Body of pancreas (tissue), 4 donors: ENCODE results near the gene FYCO1. TPM values are rescaled to one million over a fixed set of nuclear protein-coding genes. Genes with fewer than 3 reads are reported as not detected.

Source experiments
- ATAC-seq: fragments of 150-250 bp; one replicate; pipeline ENCODE4 v1.9.1; 2016
- DNase-seq, 4 donors: peaks; one replicate each; pipeline ENCODE4 v3.0.0-alpha.2; 2019
- H3K27ac ChIP-seq, 4 donors: fragments of 200-600 bp; sonication (generic); 1 replicate in 3 of 4; 2 replicates in 1 of 4; pipeline versions ENCODE4 v1.5.1 to v1.6.1; 2016 to 2019; ENCODE audit warnings: mild to moderate bottlenecking in 1 of 4, mixed read lengths in 1 of 4, moderate library complexity in 1 of 4
- H3K27me3 ChIP-seq, 2 donors: fragments of 200-600 bp; sonication (generic); one replicate each; pipeline ENCODE4 v1.6.0; 2016; ENCODE audit warnings: mild to moderate bottlenecking in 1 of 2
- H3K36me3 ChIP-seq, 2 donors: fragments of 200-600 bp; sonication (generic); replicated peaks in 1 of 2; 2 replicates each; pipeline ENCODE4 v1.5.1; 2016; ENCODE audit warnings: low read depth in 2 of 2; ENCODE audit not compliant: insufficient read depth in 1 of 2
- H3K4me1 ChIP-seq: fragments of 200-600 bp; sonication (generic); one replicate; pipeline ENCODE4 v1.6.0; 2016
- H3K4me3 ChIP-seq, 2 donors: fragments of 200-600 bp; sonication (generic); 1 replicate in 1 of 2; 2 replicates in 1 of 2; pipeline ENCODE4 v1.5.1; 2016 to 2019
- H3K9me3 ChIP-seq, 3 donors: fragments of 200-600 bp; sonication (generic); 1 replicate in 2 of 3; 2 replicates in 1 of 3; pipeline ENCODE4 v1.5.1; 2016
- POLR2A ChIP-seq, 3 donors: fragments of 450-650 bp; IDR thresholded peaks; one replicate each; pipeline ENCODE4 v1.6.1; 2016; ENCODE audit warnings: antibody characterized with exemption in 3 of 3, mild to moderate bottlenecking in 2 of 3
- WGBS, 2 donors: methylation state at CpG; one replicate each; pipeline ENCODE4 v1.1.5; 2017; 5-methylcytosine and 5-hydroxymethylcytosine counted together
- intact Hi-C: fragments of 100-400 bp; cut with DNase I; formaldehyde crosslinking; loops from one replicate; pipeline ENCODE4 v1.15.1; 2023
- total RNA-seq, 2 donors: library from RNA; depleted of rRNA; stranded (reverse); fragments of >200 nt; gene quantifications; one replicate each; pipeline ENCODE4 v1.1.0, GENCODE V29; 2016
- TF ChIP-seq, protein P1 (sequence below), 7 experiments: fragments of 450-650 bp in 4 of 7; fragments of 200-600 bp in 3 of 7; sonication (generic) in 3 of 7; IDR thresholded peaks; one replicate each; pipeline ENCODE4 v1.5.1; 2016 to 2019; ENCODE audit warnings: antibody characterized with exemption in 7 of 7

The FYCO1 gene
- total RNA-seq, 2 donors from 2014 or later, result 20.0 to 25.4 TPM

- WGBS, 2 donors, result 95 to 99% methylated on average over 3 of the region's 3 CpGs
- Histone ChIP-seq H3K27me3 (no peaks in the 10 kb centered on the region), H3K4me1 (no peaks in the 10 kb centered on the region), H3K36me3 (no peaks in the 10 kb centered on the region), H3K27ac (no peak within 1 kb of the TSS), H3K9me3 (peaks cover 0 to 8% (median 0%) of the 10 kb centered on the region in 3 donors), H3K4me3 (no peak within 1 kb of the TSS)
- no peak for DNase-seq
- ATAC-seq, result no peak
- intact Hi-C loops, result no loop called here
- TF ChIP-seq, protein P1, sequence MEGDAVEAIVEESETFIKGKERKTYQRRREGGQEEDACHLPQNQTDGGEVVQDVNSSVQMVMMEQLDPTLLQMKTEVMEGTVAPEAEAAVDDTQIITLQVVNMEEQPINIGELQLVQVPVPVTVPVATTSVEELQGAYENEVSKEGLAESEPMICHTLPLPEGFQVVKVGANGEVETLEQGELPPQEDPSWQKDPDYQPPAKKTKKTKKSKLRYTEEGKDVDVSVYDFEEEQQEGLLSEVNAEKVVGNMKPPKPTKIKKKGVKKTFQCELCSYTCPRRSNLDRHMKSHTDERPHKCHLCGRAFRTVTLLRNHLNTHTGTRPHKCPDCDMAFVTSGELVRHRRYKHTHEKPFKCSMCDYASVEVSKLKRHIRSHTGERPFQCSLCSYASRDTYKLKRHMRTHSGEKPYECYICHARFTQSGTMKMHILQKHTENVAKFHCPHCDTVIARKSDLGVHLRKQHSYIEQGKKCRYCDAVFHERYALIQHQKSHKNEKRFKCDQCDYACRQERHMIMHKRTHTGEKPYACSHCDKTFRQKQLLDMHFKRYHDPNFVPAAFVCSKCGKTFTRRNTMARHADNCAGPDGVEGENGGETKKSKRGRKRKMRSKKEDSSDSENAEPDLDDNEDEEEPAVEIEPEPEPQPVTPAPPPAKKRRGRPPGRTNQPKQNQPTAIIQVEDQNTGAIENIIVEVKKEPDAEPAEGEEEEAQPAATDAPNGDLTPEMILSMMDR (IDR thresholded peaks at IDR 0.05), result no peak
- no peak for TF ChIP-seq POLR2A (IDR thresholded peaks at IDR 0.05)
These were observed 31.5 kb upstream of the FYCO1 start, which contains the start of gene XCR1 for GRCh38 chr3:46027021-46027705. Gene XCR1 (minus strand): TSS chr3:46027483. CDS start chr3:46021947, 5,536 bp downstream.

- Histone ChIP-seq H3K4me1 (no peaks in the 10 kb centered on the region), H3K27me3 (no peaks in the 10 kb centered on the region), H3K27ac (no peak overlapping the region), H3K4me3 (no peak overlapping the region), H3K9me3 (peaks cover 0 to 8% (median 0%) of the 10 kb centered on the region in 3 donors), H3K36me3 (no peaks in the 10 kb centered on the region)
- WGBS, 2 donors, result 87 to 92% methylated on average over 1 of the region's 1 CpG
- intact Hi-C loops, result no loop called here
- ATAC-seq (no peak), DNase-seq (no peak)
- TF ChIP-seq, protein P1 (IDR thresholded peaks at IDR 0.05), result no peak
- no peak for TF ChIP-seq POLR2A (IDR thresholded peaks at IDR 0.05)
These were observed 29.5 kb upstream of the FYCO1 start for GRCh38 chr3:46025139-46025538.

DNA sequence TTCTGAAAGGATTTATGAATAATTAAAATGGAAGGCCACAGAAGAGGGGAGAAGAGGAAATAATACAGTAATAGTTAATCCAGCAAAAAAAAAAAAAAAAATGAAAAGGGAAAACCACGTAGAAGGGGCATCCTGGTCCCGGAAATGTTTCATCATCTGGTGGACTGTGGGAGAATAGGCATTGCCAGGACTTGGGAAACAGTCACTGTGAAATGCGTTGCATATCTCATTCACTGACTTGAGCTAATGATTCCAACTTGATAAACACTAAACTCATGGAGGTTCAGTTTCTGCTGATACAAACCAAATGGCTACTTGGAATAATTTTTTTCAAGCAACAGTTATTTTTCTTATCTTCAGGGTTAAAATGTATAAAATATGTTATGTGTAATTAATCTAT is 28.5 kb upstream of the FYCO1 start:
- DNase-seq (no peak), ATAC-seq (no peak)
- WGBS, 2 donors, result 40 to 53% methylated on average over 3 of the region's 3 CpGs
- no peaks in the 10 kb centered on the region for H3K27me3 ChIP-seq
- intact Hi-C loops, result no loop called here
- H3K36me3 ChIP-seq, result no peaks in the 10 kb centered on the region
- no peak overlapping the region for H3K4me3 ChIP-seq
- TF ChIP-seq, protein P1 (IDR thresholded peaks at IDR 0.05), result no peak
- no peak for TF ChIP-seq POLR2A (IDR thresholded peaks at IDR 0.05)
- H3K9me3 ChIP-seq, result peaks cover 0 to 8% (median 0%) of the 10 kb centered on the region in 3 donors
- H3K27ac ChIP-seq, result no peak overlapping the region
- H3K4me1 ChIP-seq, result no peaks in the 10 kb centered on the region

- no peak for TF ChIP-seq POLR2A (IDR thresholded peaks at IDR 0.05)
- TF ChIP-seq, protein P1 (IDR thresholded peaks at IDR 0.05), result no peak
- no peaks in the 10 kb centered on the region for H3K36me3 ChIP-seq
- H3K27me3 ChIP-seq, result no peaks in the 10 kb centered on the region
- no peaks in the 10 kb centered on the region for H3K4me1 ChIP-seq
- no peak for DNase-seq
- no peak overlapping the region for H3K4me3 ChIP-seq
- no peak overlapping the region for H3K27ac ChIP-seq
- no peak for ATAC-seq
- WGBS, 2 donors, result 85 to 87% methylated on average over 34 of the region's 34 CpGs
- peaks cover 0 to 8% (median 0%) of the 10 kb centered on the region in 3 donors for H3K9me3 ChIP-seq
- intact Hi-C loops, result no loop called here
These were observed 27.5 kb upstream of the FYCO1 start for GRCh38 chr3:46022909-46023785.
